Iris pigment epithelial cell (primary cell): ENCODE data around the gene TMEM117.

ENCODE experiments used
- DNase-seq: peaks from one replicate; pipeline ENCODE4 v3.0.0-alpha.2; 2011; ENCODE audit warnings: low read depth

TMEM117 gene

DNA sequence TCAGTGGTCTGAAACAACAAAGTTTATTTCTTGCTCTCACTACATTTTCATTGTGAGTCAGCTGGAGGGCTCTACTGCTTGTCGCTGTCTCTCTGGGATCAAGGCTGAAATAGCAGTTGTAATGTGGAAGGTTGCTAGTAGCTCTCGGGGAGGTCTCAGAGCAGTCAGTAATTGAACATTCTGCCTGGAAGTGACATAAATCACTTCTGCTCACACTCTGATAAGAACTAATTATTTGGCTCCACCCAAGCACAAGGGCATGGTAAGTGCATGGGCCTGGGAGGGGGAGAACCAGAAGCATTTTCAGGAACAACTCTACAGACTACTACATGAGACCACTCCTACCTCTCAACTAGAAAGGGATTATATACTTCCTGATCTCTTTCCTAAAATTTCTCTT lies 128.2 kb downstream of the TMEM117 start:
- no peak for DNase-seq

DNA sequence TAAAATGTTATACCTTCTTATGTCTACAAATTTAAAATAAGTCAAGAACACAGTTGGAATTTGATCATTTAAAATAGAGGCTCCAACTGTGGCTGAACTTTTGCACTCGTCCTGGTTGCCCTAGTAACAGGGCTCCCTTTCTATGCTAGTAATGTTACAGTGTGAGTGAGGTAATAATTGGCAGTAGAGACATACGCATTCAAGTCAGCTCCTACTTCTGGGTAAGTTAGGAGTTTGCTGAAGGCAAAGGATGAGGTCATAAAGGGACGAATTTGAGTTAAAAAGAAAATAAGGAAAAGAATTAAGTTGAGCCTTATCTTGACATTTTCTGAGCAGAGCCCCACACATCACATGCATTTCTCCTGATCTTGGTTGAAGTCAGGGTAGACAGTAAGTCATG lies 129.1 kb downstream of the TMEM117 start:
- DNase-seq, result peak; percentile 73

DNA sequence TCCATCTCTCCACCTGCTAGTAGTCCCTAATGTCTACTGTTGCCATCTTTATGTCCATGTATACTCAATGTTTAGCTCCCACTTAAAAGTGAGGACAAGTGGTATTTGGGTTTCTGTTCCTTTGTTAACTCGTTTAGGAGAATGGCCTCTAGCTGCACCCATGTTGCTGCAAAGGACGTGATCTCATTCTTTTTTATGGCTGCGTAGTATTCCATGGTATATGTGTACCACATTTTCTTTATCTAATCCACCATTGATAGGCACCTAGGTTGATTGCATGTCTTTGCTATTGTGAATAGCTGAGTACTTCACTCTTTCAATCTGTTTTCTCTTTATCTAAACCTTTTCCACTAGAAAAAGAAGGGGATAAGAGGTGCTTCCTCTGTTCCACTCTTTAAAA lies 130.0 kb downstream of the TMEM117 start:
- no peak for DNase-seq

DNA sequence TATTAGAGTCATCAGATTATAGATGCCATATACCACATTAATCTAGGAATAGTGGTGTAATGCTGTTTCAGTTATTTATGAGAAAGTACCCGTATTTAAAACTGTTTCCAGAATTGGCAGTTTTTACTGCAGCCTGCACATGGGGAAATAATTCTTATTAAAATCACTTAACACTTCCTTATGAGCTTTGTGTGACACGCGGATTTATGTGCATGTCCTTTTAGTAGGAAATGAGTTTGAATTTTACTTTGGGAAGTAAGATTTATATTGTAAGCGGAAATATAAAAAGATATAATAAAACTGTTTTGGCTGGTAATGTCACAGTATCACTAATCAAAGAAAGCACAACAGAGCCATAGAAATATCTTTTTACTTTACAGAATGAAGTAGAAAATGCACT lies 132.9 kb downstream of the TMEM117 start:
- DNase-seq, result no peak

GRCh38 chr12:43969882-43970281 lies 134.0 kb downstream of the TMEM117 start:
- peak; percentile 77 for DNase-seq

DNA sequence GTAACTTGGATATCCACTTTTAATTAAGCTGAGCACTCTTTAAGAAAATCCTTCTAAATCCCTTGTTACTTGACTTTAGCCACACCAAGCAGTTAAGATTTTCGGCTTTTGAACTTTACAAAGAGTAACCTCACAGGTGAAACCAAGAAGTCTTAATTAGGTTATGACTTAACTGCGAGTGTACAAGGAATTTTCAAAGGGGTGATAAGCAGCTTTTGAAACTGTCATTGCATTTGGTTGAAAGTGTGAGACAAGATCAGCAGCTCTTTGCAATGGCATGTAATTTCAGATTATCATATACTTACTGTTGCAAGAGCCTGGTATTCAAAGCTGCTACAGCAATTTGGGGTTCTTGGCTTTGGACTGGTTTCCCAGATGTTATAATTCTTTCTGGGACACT lies 137.5 kb downstream of the TMEM117 start:
- DNase-seq, result no peak

DNA sequence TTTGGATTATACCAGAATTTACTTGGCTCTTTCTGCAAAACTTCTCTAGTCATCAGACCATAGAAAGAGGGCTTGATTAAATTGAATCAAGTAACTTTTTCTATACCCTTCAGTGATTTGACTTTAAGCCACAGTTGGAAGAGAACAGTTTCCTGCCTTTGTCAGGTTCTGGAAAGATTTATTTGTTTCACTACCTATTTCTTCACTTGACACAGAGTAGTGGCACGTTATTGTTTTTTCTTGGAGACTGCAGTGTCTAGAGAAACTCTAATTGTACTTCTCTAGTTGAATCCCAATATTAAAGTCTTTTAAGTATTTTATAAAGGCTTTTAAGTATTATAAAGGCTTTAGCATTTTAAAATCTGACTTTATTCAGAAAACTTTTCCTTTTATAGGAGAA lies 138.1 kb downstream of the TMEM117 start:
- no peak for DNase-seq

- no peak for DNase-seq
These were observed 140.1 kb downstream of the TMEM117 start for GRCh38 chr12:43976027-43976426.

GRCh38 chr12:43978556-43978955 lies 142.7 kb downstream of the TMEM117 start:
- no peak for DNase-seq

DNA sequence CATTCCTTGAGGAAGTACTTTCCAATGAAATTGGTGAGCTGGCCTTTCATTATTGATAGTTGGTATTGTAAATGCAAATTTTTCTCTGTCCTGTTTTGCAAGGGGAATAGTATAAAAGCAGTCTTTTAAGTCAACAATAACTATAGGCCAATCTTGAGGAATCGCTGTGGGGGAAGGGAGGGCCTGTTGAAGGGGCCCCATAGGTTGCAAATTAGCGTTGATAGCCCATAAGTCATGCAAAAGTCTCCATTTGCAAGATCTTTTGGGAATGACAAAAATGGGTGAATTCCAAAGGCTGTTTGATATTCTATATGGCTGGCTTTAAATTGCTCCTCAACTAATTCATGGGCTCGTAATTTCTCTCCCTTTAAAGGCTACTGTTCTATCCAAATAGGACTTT lies 143.6 kb downstream of the TMEM117 start:
- DNase-seq, result no peak

GRCh38 chr12:43980627-43981191 lies 144.8 kb downstream of the TMEM117 start:
- DNase-seq, result no peak

GRCh38 chr12:43981726-43982125 lies 145.8 kb downstream of the TMEM117 start:
- DNase-seq, result no peak

GRCh38 chr12:43982544-43982943 lies 146.7 kb downstream of the TMEM117 start:
- DNase-seq, result no peak

GRCh38 chr12:43988838-43989560 lies 153.1 kb downstream of the TMEM117 start:
- peak; percentile 35 for DNase-seq

DNA sequence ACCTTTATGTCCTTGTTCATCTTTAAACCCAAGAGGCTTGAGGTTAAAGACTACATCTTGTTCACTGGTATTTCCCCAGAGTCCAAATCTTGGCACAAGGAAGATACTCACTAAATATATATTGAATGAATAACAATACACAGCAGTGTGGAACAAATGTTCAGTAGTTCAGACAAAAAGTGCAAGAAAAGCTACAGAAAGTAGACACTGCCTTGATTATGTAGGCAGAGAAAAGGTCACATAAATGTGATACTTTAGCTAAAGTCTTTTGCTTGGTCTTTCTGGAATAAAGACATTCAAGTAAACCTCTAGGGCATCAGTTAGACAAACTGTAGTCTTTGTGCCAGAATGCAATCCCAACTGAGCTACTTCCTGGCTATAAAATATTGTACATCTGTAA lies 157.0 kb downstream of the TMEM117 start:
- no peak for DNase-seq

DNA sequence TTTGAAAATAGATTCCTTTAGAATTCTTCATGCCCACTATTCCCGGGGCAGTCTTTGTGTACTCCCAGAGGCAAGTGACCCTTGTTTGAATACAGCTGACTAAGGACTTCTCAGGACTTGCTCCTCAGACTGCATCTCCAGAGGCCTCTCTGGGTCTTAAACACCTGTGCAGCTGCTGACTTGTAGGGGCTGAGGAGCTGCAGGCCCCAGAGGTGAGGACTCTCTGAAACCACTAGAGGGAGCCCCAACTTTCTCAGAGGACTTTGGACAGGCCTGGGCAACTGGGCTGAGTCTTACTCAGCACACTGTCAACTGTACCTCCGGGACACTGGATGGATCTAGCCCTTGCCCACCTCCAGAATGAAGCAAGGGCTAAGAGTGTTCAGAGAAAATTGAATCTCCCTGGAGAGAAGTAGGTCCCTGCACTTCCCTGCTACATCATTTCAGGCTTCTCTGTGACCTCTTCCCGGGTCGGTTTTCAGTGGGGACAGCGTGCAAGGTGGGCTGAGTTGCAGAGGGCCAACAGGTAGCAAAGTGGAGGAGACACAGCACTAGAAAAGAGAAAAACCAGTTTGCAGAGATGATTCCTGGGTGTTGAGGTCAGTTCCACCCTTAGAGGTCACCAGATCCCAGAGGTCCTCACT lies 164.6 kb downstream of the TMEM117 start:
- DNase-seq, result peak; percentile 50

DNA sequence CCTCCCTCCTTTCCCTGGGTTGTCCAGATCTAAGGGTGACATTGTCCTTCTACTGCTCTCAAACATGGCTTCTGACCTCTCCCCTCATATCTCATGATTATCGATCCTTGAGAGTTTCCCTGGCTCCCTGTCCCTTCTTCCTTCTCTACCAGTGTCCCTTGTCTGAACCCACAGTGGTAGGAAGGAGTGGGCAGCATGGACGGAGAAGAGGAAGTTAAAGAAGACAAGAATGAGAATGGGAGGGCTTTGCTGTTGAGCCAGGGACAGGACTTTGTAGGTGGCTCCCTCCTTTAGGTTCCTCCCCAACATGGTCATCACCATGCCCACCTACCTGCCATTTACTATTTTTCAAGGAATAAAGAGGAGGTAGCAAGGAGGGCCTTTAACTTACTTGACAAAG lies 166.7 kb downstream of the TMEM117 start:
- no peak for DNase-seq

GRCh38 chr12:44003721-44004120 lies 167.8 kb downstream of the TMEM117 start:
- no peak for DNase-seq

GRCh38 chr12:44015333-44015941 lies 179.6 kb downstream of the TMEM117 start:
- peak; percentile 50 for DNase-seq

DNA sequence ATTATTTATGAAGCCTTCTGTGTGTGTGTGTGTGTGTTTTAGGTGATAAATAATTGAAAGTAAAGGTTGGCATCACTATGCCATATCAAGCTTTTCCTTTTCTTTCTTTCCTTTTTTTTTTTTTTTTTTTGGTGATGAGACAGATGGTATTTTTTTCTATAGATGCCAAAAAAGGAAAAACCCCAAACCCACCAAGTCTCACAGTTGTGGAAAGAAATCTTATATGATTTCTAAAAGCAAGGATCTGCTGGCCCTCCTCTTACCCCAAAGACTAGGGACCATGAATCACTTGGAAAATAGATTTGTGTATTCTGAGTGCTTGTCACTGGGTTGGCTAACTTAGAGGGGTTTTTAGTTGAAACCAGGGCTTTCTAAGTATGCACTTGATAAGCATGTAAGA lies 181.3 kb downstream of the TMEM117 start:
- no peak for DNase-seq

DNA sequence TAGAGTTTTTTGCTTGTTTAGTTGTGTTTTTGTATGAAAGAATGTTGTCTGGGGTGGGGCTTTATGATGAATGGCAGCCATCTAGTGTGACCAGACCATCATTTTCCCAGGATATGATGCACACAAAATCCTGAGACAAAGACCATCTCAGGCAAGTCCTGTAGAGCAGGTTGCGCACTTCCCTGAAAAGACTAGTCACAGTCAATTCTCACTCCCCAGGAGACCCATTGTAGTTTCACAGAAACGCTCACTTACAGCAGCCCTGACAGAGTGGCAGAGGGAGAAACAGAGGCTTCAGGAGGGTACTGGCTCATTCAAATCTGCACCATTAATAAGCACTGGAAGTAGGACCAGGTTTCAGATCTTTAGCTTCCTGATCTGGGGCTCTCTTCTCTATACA lies 183.2 kb downstream of the TMEM117 start:
- DNase-seq, result no peak

- DNase-seq, result no peak
These were observed 184.7 kb downstream of the TMEM117 start for GRCh38 chr12:44020555-44020954.

- DNase-seq, result no peak
These were observed 185.6 kb downstream of the TMEM117 start for GRCh38 chr12:44021471-44021971.
